H9 (cell line): Measurements from ENCODE around the gene MAGI1. TPM values are rescaled to one million over a fixed set of nuclear protein-coding genes. Genes with fewer than 3 reads are reported as not detected.

Experiments
- DNase-seq: peaks from one replicate; pipeline ENCODE4 v3.0.0-alpha.2; 2017
- H2AFZ ChIP-seq: one replicate; pipeline ENCODE4 v1.6.1; 2013; ENCODE audit warnings: mild to moderate bottlenecking, low read length, control low read depth, moderate library complexity
- H2AK5ac ChIP-seq: 2 replicates; pipeline ENCODE4 v1.6.1; 2013; ENCODE audit warnings: low read length, control low read depth, mixed read lengths; ENCODE audit not compliant: insufficient read length
- H2BK120ac ChIP-seq: one replicate; pipeline ENCODE4 v1.6.1; 2013; ENCODE audit warnings: low read depth, mild to moderate bottlenecking, low read length, control low read depth, inconsistent platforms; ENCODE audit not compliant: poor library complexity, severe bottlenecking
- H2BK12ac ChIP-seq: 2 replicates; pipeline ENCODE4 v1.6.1; 2013; ENCODE audit warnings: low read length, control low read depth, mixed read lengths, low read depth; ENCODE audit not compliant: insufficient read length
- H2BK15ac ChIP-seq: 2 replicates; pipeline ENCODE4 v1.6.1; 2013; ENCODE audit warnings: low read depth, low read length, control low read depth
- H2BK20ac ChIP-seq: one replicate; pipeline ENCODE4 v1.6.1; 2013; ENCODE audit warnings: low read depth, mild to moderate bottlenecking, low read length, control low read depth, inconsistent platforms; ENCODE audit not compliant: poor library complexity, severe bottlenecking
- H2BK5ac ChIP-seq: 2 replicates; pipeline ENCODE4 v1.6.1; 2013; ENCODE audit warnings: low read length, control low read depth, mixed read lengths; ENCODE audit not compliant: insufficient read length
- H3K14ac ChIP-seq: 2 replicates; pipeline ENCODE4 v1.6.1; 2013; ENCODE audit warnings: low read length, control low read depth; ENCODE audit not compliant: insufficient read depth
- H3K18ac ChIP-seq: 2 replicates; pipeline ENCODE4 v1.6.1; 2013; ENCODE audit warnings: low read depth, mild to moderate bottlenecking, mixed read lengths, low read length, control low read depth; ENCODE audit not compliant: insufficient read length
- H3K23ac ChIP-seq: 2 replicates; pipeline ENCODE4 v1.6.1; 2013; ENCODE audit warnings: low read length, control low read depth, mixed read lengths, low read depth; ENCODE audit not compliant: insufficient read length
- H3K23me2 ChIP-seq: 2 replicates; pipeline ENCODE4 v1.6.1; 2013; ENCODE audit warnings: low read depth, mild to moderate bottlenecking, mixed read lengths, low read length, control low read depth; ENCODE audit not compliant: insufficient read length, poor library complexity, severe bottlenecking
- H3K27ac ChIP-seq: 2 replicates; pipeline ENCODE4 v1.5.1; 2013; ENCODE audit warnings: low read length, control low read depth, mixed read lengths, low read depth; ENCODE audit not compliant: insufficient read length
- H3K27me3 ChIP-seq: 2 replicates; pipeline ENCODE4 v1.6.1; 2013; ENCODE audit warnings: low read length, control low read depth, inconsistent platforms; ENCODE audit not compliant: insufficient read depth
- H3K4ac ChIP-seq: 2 replicates; pipeline ENCODE4 v1.6.1; 2013; ENCODE audit warnings: low read depth, mild to moderate bottlenecking, control low read depth, inconsistent platforms, low read length, moderate library complexity
- H3K4me1 ChIP-seq: 2 replicates; pipeline ENCODE4 v1.6.1; 2013; ENCODE audit warnings: low read length, control low read depth, inconsistent platforms; ENCODE audit not compliant: insufficient read depth
- H3K4me2 ChIP-seq: 2 replicates; pipeline ENCODE4 v1.6.1; 2013; ENCODE audit warnings: low read length, control low read depth, mixed read lengths; ENCODE audit not compliant: insufficient read length, insufficient read depth
- H3K56ac ChIP-seq: 2 replicates; pipeline ENCODE4 v1.6.1; 2013; ENCODE audit warnings: low read depth, mild to moderate bottlenecking, mixed read lengths, low read length, control low read depth; ENCODE audit not compliant: insufficient read length
- H3K79me1 ChIP-seq: 2 replicates; pipeline ENCODE4 v1.6.1; 2013; ENCODE audit warnings: low read depth, mild to moderate bottlenecking, moderate library complexity, low read length, control low read depth, inconsistent platforms; ENCODE audit not compliant: insufficient read depth, poor library complexity, severe bottlenecking
- H3K79me2 ChIP-seq: 2 replicates; pipeline ENCODE4 v1.6.1; 2013; ENCODE audit warnings: low read length, control low read depth, inconsistent platforms; ENCODE audit not compliant: insufficient read depth
- H3K9ac ChIP-seq: 2 replicates; pipeline ENCODE4 v1.6.1; 2013; ENCODE audit warnings: low read length, control low read depth, mixed read lengths; ENCODE audit not compliant: insufficient read length; ENCODE audit errors: extremely low read depth
- H3K9me3 ChIP-seq: one replicate; pipeline ENCODE4 v1.6.1; 2013; ENCODE audit warnings: low read depth, low read length, inconsistent platforms; ENCODE audit not compliant: control insufficient read depth
- H3T11ph ChIP-seq: one replicate; pipeline ENCODE4 v1.6.1; 2013; ENCODE audit warnings: mild to moderate bottlenecking, low read length, control low read depth, inconsistent platforms
- H4K20me1 ChIP-seq: one replicate; pipeline ENCODE4 v1.6.1; 2013; ENCODE audit not compliant: control insufficient read depth, insufficient read length, insufficient read depth
- H4K5ac ChIP-seq: 2 replicates; pipeline ENCODE4 v1.6.1; 2013; ENCODE audit warnings: low read depth, mild to moderate bottlenecking, mixed read lengths, low read length, control low read depth; ENCODE audit not compliant: insufficient read length
- H4K8ac ChIP-seq: replicated peaks from 2 replicates; pipeline ENCODE4 v1.6.1; 2013; ENCODE audit warnings: low read length, control low read depth, mixed read lengths, low read depth; ENCODE audit not compliant: insufficient read length
- H4K91ac ChIP-seq: 2 replicates; pipeline ENCODE4 v1.6.1; 2013; ENCODE audit warnings: low read depth, mild to moderate bottlenecking, moderate library complexity, mixed read lengths, low read length, control low read depth; ENCODE audit not compliant: insufficient read length
- H3K27ac Mint-ChIP-seq, 3 experiments: 2 replicates in 2 of 3; 3 replicates in 1 of 3; pipeline ENCODE4 v1.8.0; 2020 to 2021; ENCODE audit warnings: mixed read lengths in 3 of 3, mild to moderate bottlenecking in 1 of 3, moderate library complexity in 1 of 3
- H3K27me3 Mint-ChIP-seq: 2 replicates; pipeline ENCODE4 v1.8.0; 2021; ENCODE audit warnings: low read depth, mild to moderate bottlenecking, moderate library complexity, mixed read lengths
- H3K36me3 Mint-ChIP-seq, 3 experiments: 2 replicates in 2 of 3; 3 replicates in 1 of 3; pipeline ENCODE4 v1.8.0; 2020 to 2021; ENCODE audit warnings: low read depth in 3 of 3, mixed read lengths in 3 of 3; ENCODE audit not compliant: insufficient read depth in 1 of 3
- H3K4me1 Mint-ChIP-seq, 2 experiments: 2 replicates each; pipeline ENCODE4 v1.8.0; 2020; ENCODE audit warnings: mixed read lengths in 2 of 2
- H3K4me3 Mint-ChIP-seq, 2 experiments: 2 replicates in 1 of 2; 3 replicates in 1 of 2; pipeline ENCODE4 v1.8.0; 2020 to 2021; ENCODE audit warnings: mild to moderate bottlenecking in 2 of 2, mixed read lengths in 2 of 2, moderate library complexity in 1 of 2
- H3K9me3 Mint-ChIP-seq, 2 experiments: 2 replicates in 1 of 2; 3 replicates in 1 of 2; pipeline ENCODE4 v1.8.0; 2020; ENCODE audit warnings: mild to moderate bottlenecking in 2 of 2, mixed read lengths in 2 of 2, moderate library complexity in 1 of 2
- CTCF ChIP-seq: fragments of 200-600 bp; sonication (generic); conservative IDR thresholded peaks from 3 replicates; pipeline ENCODE4 v1.8.0; 2021; ENCODE audit warnings: antibody characterized with exemption, mild to moderate bottlenecking
- WGBS: extraction: QIAGEN DNeasy Blood & Tissue Kit; methylation state at CpG from one replicate; pipeline ENCODE4 v1.1.7; 2013; ENCODE audit warnings: missing lambda C conversion rate, low lambda C conversion rate, mixed read lengths; ENCODE audit not compliant: insufficient read length; ENCODE audit errors: extremely low coverage; 5-methylcytosine and 5-hydroxymethylcytosine counted together
- total RNA-seq: library from RNA; stranded (reverse); gene quantifications from 2 replicates; pipeline ENCODE4 v1.2.1, GENCODE V29; 2021

Gene MAGI1
- total RNA-seq, 1 experiment from 2014 or later: 65.7 TPM

DNA sequence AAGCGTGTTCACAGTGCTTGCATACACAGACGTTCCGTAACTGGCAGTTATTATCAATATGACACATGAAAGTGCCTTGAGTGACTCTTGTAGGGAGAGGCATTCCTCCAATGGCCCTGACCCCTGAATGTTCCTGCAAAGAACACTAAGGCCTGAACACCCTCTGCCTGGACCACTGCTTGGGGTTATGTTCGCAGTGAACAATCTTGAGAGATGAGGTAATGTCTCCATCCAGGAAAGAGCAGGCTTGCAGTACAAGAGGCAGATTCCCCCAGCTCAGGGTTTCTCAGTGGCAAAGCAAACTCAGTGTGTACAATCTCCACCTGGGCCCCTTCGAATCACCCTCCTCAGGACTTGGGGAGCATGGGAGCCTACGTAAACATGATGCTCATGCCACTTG lies 324.6 kb downstream of the MAGI1 start:
- no peak overlapping the region for H3T11ph ChIP-seq
- no peak overlapping the region for H3K23ac ChIP-seq
- H3K56ac ChIP-seq: no peak overlapping the region
- H3K27me3 Mint-ChIP-seq: no peaks in the 10 kb centered on the region
- no peak overlapping the region for H4K5ac ChIP-seq
- H3K4me1 Mint-ChIP-seq: peaks cover 62 to 63% of the 10 kb centered on the region in 2 experiments
- H3K36me3 Mint-ChIP-seq: peaks cover 0 to 3% (median 0%) of the 10 kb centered on the region in 3 experiments; a peak in 2 of 7 replicates
- no CpG with 5 or more reads among the region's 6 CpGs for WGBS
- H3K9me3 ChIP-seq: no peaks in the 10 kb centered on the region
- H4K20me1 ChIP-seq: no peaks in the 10 kb centered on the region
- H3K4ac ChIP-seq: no peak overlapping the region
- no peak overlapping the region for H2AFZ ChIP-seq
- no peak overlapping the region for H3K27ac ChIP-seq
- no peak overlapping the region for H3K14ac ChIP-seq
- no peak overlapping the region for H2BK5ac ChIP-seq
- H3K9me3 Mint-ChIP-seq: no peaks in the 10 kb centered on the region
- no peak overlapping the region for H3K9ac ChIP-seq
- H3K27ac Mint-ChIP-seq: peak overlapping the region in 1 of 3 experiments; percentile 46; a peak in 2 of 7 replicates
- no peak overlapping the region for H2BK20ac ChIP-seq
- no peak overlapping the region for H4K91ac ChIP-seq
- no peak overlapping the region for H2BK12ac ChIP-seq
- DNase-seq: no peak
- no peak overlapping the region for H3K18ac ChIP-seq
- H3K23me2 ChIP-seq: no peaks in the 10 kb centered on the region
- H3K4me2 ChIP-seq: no peak overlapping the region
- no peak overlapping the region for H2AK5ac ChIP-seq
- no peaks in the 10 kb centered on the region for H3K27me3 ChIP-seq
- no peaks in the 10 kb centered on the region for H3K79me1 ChIP-seq
- no peaks in the 10 kb centered on the region; the same call in 1 of the 2 replicates for H3K79me2 ChIP-seq
- no peak overlapping the region for H2BK120ac ChIP-seq
- H3K4me1 ChIP-seq: peaks cover 5% of the 10 kb centered on the region
- H4K8ac ChIP-seq: no peak overlapping the region
- no peak for TF ChIP-seq CTCF
- H3K4me3 Mint-ChIP-seq: no peak overlapping the region
- no peak overlapping the region for H2BK15ac ChIP-seq
